ENCODE data around the gene TSPAN9. TPM values are rescaled to one million over a fixed set of nuclear protein-coding genes. Genes with fewer than 3 reads are reported as not detected.

The TSPAN9 gene
- total RNA-seq, 1 donor from 2014 or later = 54.4 TPM

DNA sequence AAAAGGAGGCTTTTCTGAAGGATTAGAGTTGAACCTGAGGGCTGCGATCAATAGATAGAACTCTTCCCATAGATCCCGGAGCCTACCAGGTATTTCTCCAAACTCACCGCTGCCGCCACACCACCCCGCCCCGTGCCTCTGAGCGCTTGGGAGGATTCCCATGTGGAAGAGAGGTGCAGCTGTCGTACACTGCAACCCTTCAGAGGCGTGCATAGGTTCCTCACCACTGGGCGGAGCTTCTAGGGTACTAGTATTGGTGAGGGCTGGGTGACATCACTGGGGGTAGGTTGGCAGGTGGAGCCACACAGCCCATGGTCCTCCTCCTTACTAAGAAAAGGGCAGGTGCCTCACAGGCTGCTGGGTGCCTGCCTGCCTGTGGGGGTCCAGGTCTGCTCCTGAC, 127.0 kb downstream of the TSPAN9 start:
- no peak for DNase-seq (ENCODE audit: low spot score)

DNA sequence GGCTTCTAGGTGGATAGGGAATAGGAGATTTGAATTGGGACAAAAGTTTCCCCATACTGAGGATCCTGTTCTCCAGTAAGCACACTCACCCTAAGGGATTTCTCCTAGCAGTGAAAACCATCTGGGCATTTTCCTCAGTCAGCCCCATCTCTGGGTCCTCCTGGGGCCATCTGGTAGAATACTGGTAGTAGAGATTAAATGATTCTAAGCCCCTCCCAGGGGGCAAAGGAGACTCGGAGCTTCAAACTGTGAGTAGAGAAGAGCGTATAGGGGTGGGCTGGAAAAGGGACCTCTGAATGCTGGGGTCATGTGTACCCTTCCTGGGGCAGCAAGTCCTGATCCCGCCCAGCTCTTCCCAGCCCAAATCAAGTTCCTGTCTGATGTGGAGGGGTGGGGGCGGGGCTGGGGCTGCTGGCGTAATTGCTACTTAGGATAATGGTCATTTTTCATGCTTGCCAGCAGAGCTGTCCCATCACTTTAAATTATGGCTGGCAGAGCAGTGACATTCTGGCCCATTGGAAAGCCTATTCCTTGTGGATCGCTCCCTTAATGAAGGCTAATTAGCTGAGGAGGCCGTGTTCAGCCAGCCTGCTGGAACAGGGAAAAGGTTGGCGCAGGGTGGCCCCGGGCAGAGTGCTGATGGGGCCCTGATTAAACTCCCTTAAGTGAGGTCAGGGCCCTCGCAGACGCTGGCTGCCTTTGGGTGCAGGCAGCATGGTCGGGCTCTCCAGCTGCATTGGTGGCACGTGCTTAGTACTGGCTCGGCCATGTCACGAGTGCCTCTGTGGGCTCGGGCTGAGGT, 127.8 kb downstream of the TSPAN9 start:
- DNase-seq (ENCODE audit: low spot score) = no peak

DNA sequence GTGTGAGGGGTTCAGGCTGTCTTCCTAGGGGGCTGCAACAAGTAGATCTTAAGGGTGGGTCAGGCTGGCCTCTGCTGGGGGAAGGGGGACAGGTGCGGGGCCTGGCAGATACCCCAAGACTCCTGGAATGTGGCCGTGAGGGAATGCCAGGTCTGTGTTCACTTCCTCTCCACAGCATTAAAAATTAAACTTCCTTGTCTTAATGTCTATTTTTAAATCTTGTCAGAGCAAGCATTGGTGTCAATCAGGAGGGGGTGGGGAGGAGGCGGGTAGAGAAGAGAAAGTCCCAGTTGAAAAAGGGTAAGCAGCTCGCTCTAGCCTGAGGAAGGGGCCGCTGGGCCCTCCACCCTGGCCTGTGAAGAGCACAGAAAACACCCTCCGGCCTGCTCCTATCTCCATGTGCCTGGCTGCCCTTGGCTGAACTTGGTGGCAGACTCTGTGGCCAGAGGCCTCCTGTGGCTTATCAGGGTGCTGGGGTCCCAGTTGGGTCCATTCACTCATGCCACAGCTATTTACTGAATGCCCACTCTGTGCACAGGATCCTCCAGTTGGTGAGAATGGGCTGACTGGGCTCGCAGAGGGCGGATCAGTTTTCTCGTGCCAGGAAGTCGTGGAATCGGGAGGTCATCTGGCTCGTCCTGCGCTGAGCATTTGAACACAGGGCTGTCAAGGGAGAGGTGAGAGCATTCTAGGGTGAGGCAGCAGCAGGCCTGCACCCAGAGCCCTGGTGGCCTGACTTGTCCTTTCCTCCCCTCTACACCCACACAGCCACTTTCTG, 128.8 kb downstream of the TSPAN9 start:
- DNase-seq (ENCODE audit: low spot score) = no peak

DNA sequence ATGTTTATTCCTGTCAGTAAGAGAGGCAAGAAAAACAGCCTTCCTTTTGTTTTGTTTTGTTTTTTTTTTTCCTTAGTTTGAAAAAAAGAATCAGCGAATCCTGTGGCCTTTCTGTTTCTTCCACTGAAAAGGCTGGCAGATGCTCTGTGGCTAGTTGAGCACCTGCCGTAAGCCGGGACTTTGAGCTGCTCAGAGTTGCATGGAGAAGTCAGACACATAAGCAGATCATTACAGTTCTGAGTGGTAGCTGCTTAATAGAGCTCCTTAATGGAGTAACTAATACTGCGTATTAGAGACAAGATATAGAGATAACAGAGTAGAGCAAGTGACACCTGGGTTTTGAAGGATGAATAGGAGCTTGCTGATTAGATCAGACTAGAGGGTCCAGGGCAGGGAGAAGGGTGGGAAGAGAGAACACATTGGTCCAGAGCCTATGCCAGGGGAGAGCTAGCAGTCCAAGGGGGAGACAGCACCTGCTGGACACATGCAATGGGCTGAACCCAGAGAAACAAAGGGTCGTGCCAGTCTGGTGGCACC, 129.4 kb downstream of the TSPAN9 start:
- no peak for DNase-seq (ENCODE audit: low spot score)

DNA sequence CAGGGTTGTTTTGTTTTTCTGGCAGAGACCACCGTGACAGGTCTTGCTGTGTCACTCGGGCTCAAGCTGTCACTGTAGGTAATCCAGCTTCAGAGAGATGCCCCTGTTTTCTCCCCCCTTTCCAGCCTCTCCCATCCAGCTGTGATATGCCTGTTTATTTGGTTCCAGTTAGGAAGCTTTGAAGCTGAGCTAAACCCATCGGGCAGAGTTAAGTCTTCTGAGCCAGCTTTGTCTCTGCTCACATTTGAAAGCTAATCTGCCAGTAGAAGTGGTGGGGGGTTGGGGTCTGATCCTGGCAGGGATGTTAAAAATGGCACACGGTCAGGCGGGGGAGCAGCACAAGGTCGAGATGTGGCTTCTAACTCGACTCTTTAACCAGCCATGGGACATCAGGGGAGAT, 130.0 kb downstream of the TSPAN9 start:
- peak; percentile 54 for DNase-seq (ENCODE audit: low spot score)

DNA sequence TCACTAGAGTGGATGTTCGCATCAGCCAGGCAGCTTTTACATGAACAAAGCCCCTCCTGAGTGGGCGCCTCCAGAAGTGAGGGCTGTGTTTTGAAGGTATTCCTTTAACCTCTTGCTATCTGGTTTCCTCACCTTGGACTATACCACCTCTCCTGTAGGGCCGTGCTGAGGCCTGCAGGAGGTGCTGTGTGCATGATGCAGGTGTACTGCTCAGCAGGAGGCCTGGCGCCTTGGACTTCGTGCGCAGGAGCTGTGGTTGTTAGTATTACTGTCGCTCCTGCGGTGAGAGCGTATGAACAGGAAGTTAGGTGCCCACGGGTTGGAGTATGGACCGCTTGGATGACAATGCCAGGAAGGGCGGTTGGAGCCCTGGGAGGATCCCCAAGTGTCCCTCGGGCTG, 130.7 kb downstream of the TSPAN9 start:
- no peak for DNase-seq (ENCODE audit: low spot score)

DNA sequence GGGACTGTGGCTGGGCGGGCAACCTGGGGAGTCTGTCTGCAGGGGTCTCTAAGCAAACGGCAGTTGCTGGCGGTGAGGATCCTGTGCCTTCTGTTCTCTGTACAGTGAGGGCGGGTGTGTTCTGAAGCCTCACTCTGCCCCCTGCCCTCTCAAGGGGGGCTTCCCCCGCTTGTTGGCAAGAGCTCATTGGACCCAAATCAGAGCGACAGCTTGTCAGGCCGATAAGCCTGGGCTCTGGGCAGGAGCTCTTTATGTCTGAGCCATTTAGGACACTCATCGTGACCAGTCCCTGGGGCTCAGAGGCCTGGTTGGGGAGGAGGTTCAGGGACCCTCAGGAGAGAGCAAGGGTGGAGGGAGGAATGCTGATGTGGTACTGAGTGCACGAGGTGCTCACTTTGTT, 136.0 kb downstream of the TSPAN9 start:
- no peak for DNase-seq (ENCODE audit: low spot score)

DNA sequence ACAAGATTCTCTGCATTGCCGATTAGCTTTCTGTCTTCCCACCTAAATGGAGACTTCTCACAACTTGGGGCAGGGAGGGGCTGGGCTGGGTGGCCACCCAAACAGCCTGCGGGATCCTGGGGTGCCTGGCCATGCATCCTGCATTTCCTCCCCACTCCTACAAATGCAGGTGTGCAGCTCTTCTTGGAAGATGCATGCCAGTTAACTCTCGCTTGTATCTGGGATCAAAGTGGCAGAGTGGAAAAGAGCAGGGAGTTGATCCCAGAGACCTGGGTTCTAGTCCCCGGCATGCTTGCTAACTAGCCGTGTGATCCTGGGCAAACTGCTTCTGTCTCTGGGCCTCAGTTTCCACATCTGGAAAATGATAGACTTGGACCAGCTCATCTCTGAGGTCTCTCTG, 136.6 kb downstream of the TSPAN9 start:
- no peak for DNase-seq (ENCODE audit: low spot score)

DNA sequence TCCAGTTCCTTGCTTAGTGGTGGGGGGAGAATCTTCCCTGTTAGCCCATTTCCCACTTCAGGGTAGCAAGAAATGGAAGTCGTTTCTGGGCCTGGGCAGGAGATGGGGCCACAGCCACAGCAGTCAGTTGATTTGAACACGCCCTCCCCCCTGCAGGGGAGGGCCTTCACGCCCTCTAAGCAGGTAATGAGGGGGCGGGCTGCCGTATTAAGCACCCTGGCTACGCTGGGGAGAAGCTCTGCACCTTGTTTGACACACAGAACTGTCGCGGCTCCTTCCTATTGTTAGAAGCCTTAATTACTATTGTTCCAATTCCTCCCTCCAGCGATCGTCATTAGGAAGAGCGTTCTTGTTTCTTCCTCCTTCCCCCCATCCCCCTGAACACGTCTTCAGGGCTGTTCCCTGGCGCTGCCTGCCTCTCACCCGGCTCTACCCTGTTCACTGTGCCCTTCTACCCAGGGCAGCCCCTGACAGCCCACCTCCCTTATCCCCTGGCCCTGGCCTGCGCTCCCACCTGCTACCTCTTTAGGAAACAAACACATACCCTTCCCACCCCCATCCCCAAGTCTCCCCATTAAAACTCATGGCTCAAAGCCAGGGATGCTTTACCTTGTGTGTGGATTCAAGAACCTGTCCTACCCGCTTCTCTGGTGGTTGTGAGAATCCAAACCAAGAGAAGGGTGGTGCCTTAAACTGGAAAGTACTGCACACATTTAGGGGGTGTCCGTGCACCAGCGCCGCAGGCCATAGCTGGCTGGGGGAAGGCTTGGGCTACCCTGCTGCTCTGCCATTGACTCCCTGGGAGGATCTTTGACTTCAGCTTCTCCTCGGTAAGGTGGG, 137.6 kb downstream of the TSPAN9 start:
- DNase-seq (ENCODE audit: low spot score) = no peak

DNA sequence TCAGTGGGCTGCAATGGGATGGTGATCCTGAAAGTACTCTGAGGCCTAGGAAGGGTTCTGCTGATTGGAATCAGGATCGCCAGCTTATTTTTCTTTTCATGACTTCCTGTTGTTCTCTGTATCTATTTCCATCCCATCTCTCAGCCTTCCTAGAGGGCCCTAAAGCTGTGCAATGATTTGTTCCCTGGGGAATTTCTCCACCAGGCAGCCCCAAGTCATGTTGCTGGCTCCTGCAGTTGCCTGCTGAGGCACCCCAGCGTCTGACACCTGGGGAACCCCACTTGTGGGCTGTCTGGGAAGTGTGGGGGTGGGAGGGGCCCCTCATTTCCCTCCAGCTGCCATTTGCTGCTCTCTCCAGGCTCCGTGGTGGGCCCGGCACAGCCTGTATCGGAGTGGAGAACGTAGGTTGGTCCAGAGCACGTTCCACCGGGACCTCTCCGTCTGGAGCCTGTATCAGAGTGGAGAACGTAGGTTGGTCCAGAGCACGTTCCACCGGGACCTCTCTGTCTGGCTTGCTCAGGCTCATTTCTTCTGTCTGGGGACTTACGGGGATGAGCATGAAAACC, 138.3 kb downstream of the TSPAN9 start:
- no peak for DNase-seq (ENCODE audit: low spot score)

DNA sequence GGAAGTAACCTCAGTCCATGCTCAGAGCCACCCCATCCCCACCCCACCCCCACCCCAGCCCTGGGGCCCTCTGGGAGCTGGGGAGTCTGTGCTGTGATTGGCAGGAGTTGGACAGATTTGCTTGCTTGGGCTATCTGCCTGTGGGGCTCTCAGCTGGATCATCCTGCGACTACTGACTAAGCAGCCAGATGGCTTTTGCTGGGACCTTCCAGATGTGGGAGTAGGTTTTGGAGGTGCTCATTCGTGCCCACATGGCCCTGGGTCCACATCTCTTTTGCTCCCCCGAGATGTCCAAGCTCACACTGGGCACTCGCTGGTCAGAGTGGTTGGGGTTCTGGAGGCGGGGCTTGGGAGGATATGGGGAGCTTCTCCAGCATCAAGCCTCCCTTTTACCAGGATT, 138.9 kb downstream of the TSPAN9 start:
- DNase-seq (ENCODE audit: low spot score) = no peak

DNA sequence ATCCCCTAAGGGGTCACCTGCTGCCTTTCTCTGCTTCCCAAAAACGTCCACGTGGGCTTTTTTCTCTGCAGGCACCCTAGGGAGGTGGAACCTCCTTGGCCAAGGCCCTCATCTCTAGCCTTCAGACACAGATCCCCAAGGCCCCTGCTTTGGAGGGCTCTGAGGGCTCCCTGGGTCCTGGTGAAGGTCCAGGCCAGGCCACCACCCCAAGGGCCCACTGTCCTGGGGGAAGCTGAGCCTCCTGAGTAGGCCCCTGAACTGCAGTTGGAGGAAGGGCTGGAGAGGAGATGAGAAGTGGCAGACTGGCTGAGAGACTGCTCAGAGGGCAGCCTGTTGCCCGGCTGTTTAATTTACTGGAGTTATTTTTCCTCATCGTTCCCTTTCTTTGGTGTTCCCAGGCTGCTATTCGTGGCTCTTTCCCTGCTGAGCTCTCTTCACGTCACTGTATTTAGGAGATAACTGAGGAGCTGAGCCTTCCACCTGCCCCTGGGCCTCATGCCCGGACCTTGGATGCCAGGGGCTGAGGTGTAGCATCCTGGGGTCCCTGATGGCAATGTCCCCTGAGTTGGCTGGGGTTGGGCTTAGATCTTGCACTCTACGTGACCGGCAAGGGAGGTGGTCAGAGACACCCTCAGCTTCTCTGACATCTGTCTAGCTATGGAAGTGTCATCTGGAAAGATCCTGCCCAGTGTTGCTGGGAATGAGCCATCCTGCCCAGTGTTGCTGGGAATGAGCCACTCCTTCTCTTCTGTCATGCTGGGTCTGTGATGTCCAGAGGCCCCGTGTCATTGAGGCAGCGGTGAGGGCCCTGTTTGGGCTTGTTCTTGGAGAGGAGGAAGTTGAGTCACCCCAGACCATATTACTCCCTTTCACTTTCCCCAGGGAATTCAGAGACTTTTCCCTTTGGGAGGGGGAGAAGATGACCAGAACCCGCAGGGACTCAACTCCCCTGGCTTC, 139.8 kb downstream of the TSPAN9 start:
- no peak for DNase-seq (ENCODE audit: low spot score)

DNA sequence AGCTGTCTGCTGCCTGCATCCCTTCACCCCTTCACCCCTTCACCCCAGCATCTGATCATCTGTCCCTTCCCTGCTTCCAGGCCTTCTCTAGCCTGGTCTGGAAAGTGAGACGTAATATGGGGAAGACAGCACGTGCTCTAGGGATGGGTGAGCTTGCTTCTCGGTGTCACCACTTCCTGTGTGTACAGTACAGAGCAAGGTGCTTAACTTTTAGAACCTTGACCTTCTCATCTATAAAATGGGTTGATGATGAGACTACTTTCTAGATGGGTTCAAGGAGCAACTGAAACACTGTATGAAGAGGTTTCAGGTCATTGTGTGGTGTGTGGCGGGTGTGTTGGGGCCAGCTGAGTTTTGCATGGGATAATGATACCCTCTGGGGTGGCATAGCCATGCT, 140.5 kb downstream of the TSPAN9 start:
- DNase-seq (ENCODE audit: low spot score) = no peak

DNA sequence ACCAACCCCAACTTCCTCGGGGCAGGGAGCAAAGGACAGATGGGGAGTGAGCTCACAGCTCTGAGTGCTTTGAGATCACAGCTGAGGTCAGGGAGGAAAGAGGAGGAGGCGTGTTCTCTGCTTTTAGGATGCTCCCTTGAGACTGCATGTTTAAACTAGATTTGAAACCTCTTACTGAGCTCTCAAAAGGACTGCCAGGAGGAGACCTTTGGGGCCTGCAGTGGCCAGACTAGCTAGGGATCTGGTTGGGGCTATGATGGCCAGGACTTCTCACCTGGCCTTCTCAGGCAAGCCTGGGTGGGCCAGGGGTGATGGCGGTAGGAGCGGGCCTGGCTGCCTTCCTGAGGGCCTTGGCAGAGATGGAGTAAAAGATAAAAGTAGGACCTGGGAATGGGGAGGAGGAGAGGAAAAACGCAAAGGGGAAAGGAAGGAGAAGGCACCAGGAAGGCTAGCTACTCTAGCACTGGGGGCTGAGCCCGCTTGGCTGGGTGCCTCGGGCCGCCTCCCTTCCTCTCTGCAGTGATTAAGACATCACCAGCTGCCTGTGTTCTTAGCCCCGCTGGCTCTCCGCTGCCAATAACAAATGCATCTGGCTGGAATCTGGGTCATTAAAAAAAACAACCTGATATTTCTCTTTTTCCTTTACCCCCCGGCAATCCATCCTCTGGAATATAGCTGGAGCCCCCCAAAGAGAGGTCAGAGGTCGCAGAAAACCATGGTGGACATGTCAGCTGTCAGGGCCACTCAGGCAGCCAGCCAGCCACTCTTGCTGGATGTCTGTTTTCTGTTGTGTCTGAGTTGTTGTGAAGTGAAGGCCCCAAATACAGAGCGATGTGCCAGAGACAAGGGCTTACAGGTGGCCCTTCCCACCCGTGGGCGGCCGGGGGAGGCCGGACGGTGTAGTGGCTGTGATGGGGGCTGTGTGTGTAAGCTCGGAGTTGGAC, 141.3 kb downstream of the TSPAN9 start:
- DNase-seq (ENCODE audit: low spot score) = peak; percentile 85

DNA sequence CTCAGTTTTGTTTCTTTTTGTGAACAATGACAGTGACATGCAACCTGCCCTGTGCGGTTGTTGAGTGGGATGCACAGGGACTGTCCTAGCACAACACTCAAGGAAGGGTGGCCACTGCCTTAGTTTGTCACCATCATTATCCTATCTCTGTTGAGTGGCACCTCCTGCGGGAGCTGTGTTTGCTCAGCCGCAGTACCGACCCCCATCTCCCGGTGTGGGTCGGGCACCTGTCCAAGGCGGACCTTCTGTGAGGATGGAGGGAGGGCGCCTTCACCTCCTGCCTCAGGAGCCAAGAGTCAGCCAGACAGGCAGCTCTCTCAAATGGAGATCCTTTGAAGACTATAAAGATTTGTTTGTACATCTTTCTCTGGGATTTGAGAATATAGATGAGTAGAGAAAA, 142.1 kb downstream of the TSPAN9 start:
- no peak for DNase-seq (ENCODE audit: low spot score)

DNA sequence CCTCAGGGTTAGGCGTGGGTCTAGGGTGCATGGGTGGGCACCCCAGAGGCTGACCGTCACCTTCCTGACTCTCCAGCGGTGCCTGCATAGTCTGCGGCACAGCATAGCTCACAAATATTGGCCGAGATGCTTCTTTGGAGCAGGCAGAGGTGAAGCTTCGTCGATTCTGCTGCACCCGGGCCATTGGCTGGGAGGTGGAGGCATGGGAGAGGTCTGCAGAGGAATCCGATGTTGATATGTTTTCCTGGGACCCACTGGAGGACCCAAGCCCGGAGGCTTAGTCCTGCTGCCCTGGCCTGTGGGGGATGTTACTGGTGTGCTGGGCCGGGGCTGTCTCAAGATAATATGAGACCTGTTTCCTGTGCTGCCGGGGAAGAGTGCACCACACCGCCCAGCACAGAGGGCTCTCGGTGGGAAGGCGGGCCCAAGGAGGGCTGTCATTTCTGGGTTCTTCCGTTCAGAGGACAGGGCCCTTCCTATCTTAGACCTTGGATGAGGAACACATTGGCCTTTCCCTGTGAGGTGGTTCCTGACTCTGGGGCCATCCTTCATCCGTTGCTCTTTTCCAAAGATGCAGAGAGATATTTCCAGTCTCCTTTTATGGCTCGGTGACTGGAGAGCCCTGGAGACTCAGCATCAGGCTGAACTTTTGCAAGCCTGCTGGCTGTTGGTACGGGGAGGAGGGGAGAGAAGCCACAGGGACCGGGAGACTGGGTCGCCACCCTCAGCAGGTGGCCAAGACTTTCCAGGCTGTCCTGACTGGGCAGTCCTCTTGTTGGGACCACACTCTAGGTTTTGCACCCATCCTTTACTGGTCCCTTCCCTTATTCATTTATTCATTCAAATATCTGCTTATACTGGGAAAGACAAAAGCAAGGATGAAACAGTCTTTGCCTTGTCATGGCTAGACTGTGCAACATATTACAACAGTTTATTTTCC, 143.5 kb downstream of the TSPAN9 start:
- no peak for DNase-seq (ENCODE audit: low spot score)

DNA sequence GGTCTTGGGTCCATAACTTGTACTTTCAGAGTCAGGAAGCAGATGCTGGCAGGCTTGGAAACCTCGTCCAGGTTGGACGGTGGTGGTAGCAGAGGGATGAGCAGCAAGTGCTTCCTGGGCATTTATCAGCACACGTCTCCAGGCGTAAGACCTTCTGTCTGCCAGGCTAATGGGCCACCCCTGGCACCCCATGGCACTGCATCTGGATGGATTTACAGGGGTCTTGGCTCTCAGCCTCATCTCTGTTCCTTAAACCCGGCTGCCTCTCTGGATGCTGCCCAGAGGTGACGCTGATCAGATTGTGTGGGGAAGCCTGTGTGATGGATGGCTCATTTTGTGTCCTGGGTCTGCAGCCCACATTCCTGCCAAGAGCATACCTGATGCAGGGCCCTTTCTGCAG, 145.1 kb downstream of the TSPAN9 start:
- no peak for DNase-seq (ENCODE audit: low spot score)

DNA sequence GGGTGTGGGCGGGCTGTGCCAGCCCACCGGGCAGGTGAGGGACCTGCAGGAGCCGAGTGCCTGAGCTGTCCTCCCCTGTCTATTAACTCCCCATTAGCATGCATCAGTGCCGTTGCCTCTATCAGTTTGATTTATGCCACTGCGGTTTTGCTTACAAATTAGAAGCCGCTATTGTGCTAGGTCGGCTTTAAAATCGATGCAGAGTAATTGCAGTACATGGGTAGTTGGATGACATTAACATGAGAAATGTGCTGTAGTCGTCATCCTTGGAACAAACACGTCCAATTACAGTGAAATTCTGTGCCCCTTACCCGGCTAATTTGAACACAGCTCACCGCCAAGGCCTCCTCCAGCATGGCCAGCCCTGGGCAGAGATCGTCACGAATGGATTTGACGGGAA, 145.8 kb downstream of the TSPAN9 start:
- DNase-seq (ENCODE audit: low spot score) = no peak
